Endothelial cell of umbilical vein (primary cell): Measurements from ENCODE around the gene MINDY3. TPM values are rescaled to one million over a fixed set of nuclear protein-coding genes. Genes with fewer than 3 reads are reported as not detected.

ENCODE experiments used
- BruUV-seq: library from RNA; stranded (reverse); fragments of 400-500 nt; replicated peaks from 2 replicates; lab custom pipeline; 2021; lab: Mats Ljungman, UMichigan
- CTCF ChIA-PET: fragments of 300-600, 350-600 bp; sonication (Branson Sonifier 250); formaldehyde crosslinking; loops from one replicate; lab custom pipeline; 2021; ENCODE audit warnings: antibody characterized with exemption, inconsistent platforms; lab: Charles Lee
- POLR2A ChIA-PET: fragments of 300-600, 350-600 bp; sonication (Branson Sonifier 250); formaldehyde crosslinking; loops from one replicate; lab custom pipeline; 2021; ENCODE audit warnings: antibody characterized with exemption, inconsistent platforms; lab: Charles Lee
- DNase-seq: peaks from one replicate; pipeline ENCODE4 v3.0.0-alpha.2; 2011; ENCODE audit warnings: low read depth, low spot score
- FAIRE-seq: peaks from 2 replicates; lab custom pipeline; 2011; peaks lifted over from hg19 to GRCh38; lab: Jason Lieb, UNC
- H2AFZ ChIP-seq: 2 replicates; pipeline ENCODE4 v1.6.0; 2012; ENCODE audit warnings: low read depth, low read length, control low read depth, inconsistent platforms
- H3K27ac ChIP-seq: 2 replicates; pipeline ENCODE4 v1.5.1; 2011; ENCODE audit warnings: low read depth, mild to moderate bottlenecking, control low read depth, low read length, moderate library complexity; ENCODE audit not compliant: insufficient read depth
- H3K27me3 ChIP-seq, 2 experiments: 2 replicates each; pipeline versions ENCODE4 v1.6.0 to v1.6.1; 2011; ENCODE audit warnings: low read length in 2 of 2, mixed read lengths in 1 of 2; ENCODE audit not compliant: control insufficient read depth in 2 of 2, insufficient read depth in 2 of 2
- H3K36me3 ChIP-seq, 2 experiments: 2 replicates in 1 of 2; 3 replicates in 1 of 2; pipeline ENCODE4 v1.5.1; 2011; ENCODE audit warnings: low read length in 2 of 2, mild to moderate bottlenecking in 1 of 2, moderate library complexity in 1 of 2; ENCODE audit not compliant: control insufficient read depth in 2 of 2, insufficient read depth in 2 of 2; ENCODE audit errors: extremely low read depth in 1 of 2
- H3K4me1 ChIP-seq: 3 replicates; pipeline ENCODE4 v1.5.1; 2011; ENCODE audit warnings: mild to moderate bottlenecking, low read length; ENCODE audit not compliant: control insufficient read depth, insufficient read depth; ENCODE audit errors: extremely low read depth
- H3K4me2 ChIP-seq: 2 replicates; pipeline ENCODE4 v1.6.1; 2011; ENCODE audit warnings: low read length, control low read depth, mixed read lengths; ENCODE audit not compliant: insufficient read depth
- H3K4me3 ChIP-seq, 3 experiments: fragments of 200-600 bp in 1 of 3; sonication (generic), shearing (Covaris generic) in 1 of 3; replicated peaks in 1 of 3; 2 replicates each; pipeline ENCODE4 v1.5.1; 2011 to 2016; ENCODE audit warnings: control low read depth in 3 of 3, low read length in 3 of 3, mild to moderate bottlenecking in 2 of 3, inconsistent platforms in 1 of 3, low read depth in 1 of 3, moderate library complexity in 1 of 3; ENCODE audit not compliant: insufficient read depth in 1 of 3
- H3K79me2 ChIP-seq: 2 replicates; pipeline ENCODE4 v1.6.0; 2012; ENCODE audit warnings: low read length, inconsistent platforms; ENCODE audit not compliant: control insufficient read depth, insufficient read depth
- H3K9ac ChIP-seq: replicated peaks from 2 replicates; pipeline ENCODE3; 2011; ENCODE audit warnings: low read length, control low read depth; ENCODE audit not compliant: insufficient read depth; ENCODE audit errors: extremely low read depth
- H3K9me1 ChIP-seq: replicated peaks from 3 replicates; pipeline ENCODE4 v1.6.0; 2011; ENCODE audit warnings: mild to moderate bottlenecking, low read length; ENCODE audit not compliant: control insufficient read depth, insufficient read depth; ENCODE audit errors: extremely low read depth
- H3K9me3 ChIP-seq: replicated peaks from 2 replicates; pipeline ENCODE4 v1.5.1; 2012; ENCODE audit warnings: low read length, inconsistent platforms; ENCODE audit not compliant: control insufficient read depth, insufficient read depth
- H4K20me1 ChIP-seq: replicated peaks from 2 replicates; pipeline ENCODE3; 2011; ENCODE audit warnings: mild to moderate bottlenecking, low read length; ENCODE audit not compliant: control insufficient read depth, insufficient read depth; ENCODE audit errors: extremely low read depth
- GATA2 ChIP-seq: IDR thresholded peaks from 2 replicates; pipeline ENCODE4 v1.7.0; 2011; ENCODE audit warnings: low read depth, mild to moderate bottlenecking, moderate library complexity, mixed read lengths, low read length; ENCODE audit not compliant: insufficient read length, insufficient read depth
- JUN ChIP-seq: IDR thresholded peaks from 2 replicates; pipeline ENCODE4 v1.6.1; 2011; ENCODE audit warnings: borderline replicate concordance, low read depth; ENCODE audit not compliant: insufficient read length, insufficient read depth
- MAX ChIP-seq: IDR thresholded peaks from 2 replicates; pipeline ENCODE4 v1.6.1; 2011; ENCODE audit not compliant: insufficient read depth, insufficient read length
- POLR2A ChIP-seq: IDR thresholded peaks from 2 replicates; pipeline ENCODE4 v1.6.1; 2012; ENCODE audit warnings: low read depth, mild to moderate bottlenecking, control low read depth, low read length
- POLR2AphosphoS5 ChIP-seq: IDR thresholded peaks from 2 replicates; pipeline ENCODE4 v1.6.1; 2012; ENCODE audit warnings: low read depth, mild to moderate bottlenecking, control low read depth, low read length, moderate library complexity; ENCODE audit not compliant: insufficient read depth
- dilution Hi-C: fragments of 300-500 bp; cut with MboI; formaldehyde crosslinking; loops from one replicate; pipeline ENCODE4 v1.15.0; 2019; ENCODE audit warnings: low sequenced_read_pairs; ENCODE audit not compliant: extremely low pct_ligation_motif_present
- intact Hi-C: fragments of 100-400 bp; cut with micrococcal nuclease; formaldehyde crosslinking; loops from one replicate; pipeline ENCODE4 v1.10.0; 2022
- polyA plus RNA-seq, 4 experiments: library from polyadenylated mRNA; depleted of rRNA in 3 of 4; stranded (reverse) in 3 of 4; unstranded in 1 of 4; fragments of >200 nt; gene quantifications; 2 replicates each; pipeline versions ENCODE4 v1.2.1 to v1.2.3, GENCODE V29; 2011 to 2012; ENCODE audit warnings: missing spikeins in 1 of 4
- total RNA-seq: library from RNA; stranded (reverse); gene quantifications from 2 replicates; pipeline ENCODE4 v1.2.3, GENCODE V29; 2021

The MINDY3 gene
- total and polyA plus RNA-seq, 2 donors (not counting 3 experiments of a cell fraction or from before 2014, with no cell fraction given), result 7.5 to 20.2 TPM

GRCh38 chr10:15804109-15804508 lies 56.2 kb downstream of the MINDY3 start:
- no peaks in the 10 kb centered on the region for H3K9me1 ChIP-seq
- CTCF ChIA-PET, result no interaction called here
- FAIRE-seq, result no peak
- no peaks in the 10 kb centered on the region for H3K27me3 ChIP-seq
- no peaks in the 10 kb centered on the region for H4K20me1 ChIP-seq
- no peaks in the 10 kb centered on the region for H3K79me2 ChIP-seq
- no peak overlapping the region for H3K27ac ChIP-seq
- no peak overlapping the region for H2AFZ ChIP-seq
- no peak for DNase-seq
- BruUV-seq, result no TSS peak
- no peak for TF ChIP-seq JUN
- TF ChIP-seq POLR2A, result no peak
- TF ChIP-seq POLR2AphosphoS5, result no peak
- no peak for TF ChIP-seq MAX
- H3K9me3 ChIP-seq, result no peaks in the 10 kb centered on the region
- H3K4me1 ChIP-seq, result no peaks in the 10 kb centered on the region
- peaks cover 0 to 2% of the 10 kb centered on the region in 2 experiments for H3K36me3 ChIP-seq
- H3K9ac ChIP-seq, result no peak overlapping the region
- no peak overlapping the region for H3K4me2 ChIP-seq
- intact Hi-C loops, result no loop called here
- dilution Hi-C loops, result no loop called here
- H3K4me3 ChIP-seq, result no peak overlapping the region
- POLR2A ChIA-PET, result no interaction called here

DNA sequence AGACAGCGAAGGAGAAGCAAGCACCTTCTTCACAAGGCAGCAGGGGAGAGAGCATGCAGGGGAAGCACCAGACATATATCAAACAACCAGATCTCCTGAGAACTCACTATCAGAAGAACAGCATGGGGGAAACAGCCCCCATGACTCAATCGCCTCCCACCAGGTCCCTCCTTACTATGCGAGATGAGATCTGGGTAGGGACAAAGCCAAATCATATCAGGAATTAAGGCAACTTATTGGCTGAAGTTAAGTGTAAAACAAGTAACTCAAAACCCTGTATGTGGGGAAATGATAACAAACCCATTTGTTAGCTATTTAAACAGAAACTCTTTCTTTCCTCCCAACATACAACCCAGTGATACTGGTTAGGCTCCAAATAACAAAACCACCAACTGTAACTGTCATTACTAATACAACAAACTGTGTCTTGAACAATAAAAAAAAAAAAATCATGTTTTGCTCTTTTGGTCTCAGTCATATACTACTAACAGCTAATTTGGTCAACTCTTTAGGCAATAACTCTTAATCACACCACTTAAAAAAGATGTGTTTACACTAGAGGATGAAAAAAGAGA lies 57.8 kb downstream of the MINDY3 start:
- Histone ChIP-seq H3K27ac (no peak overlapping the region), H2AFZ (no peak overlapping the region)
- POLR2A ChIA-PET, result no interaction called here

More for the DNA sequence above, 57.8 kb downstream of the MINDY3 start:
- FAIRE-seq (no peak), DNase-seq (no peak)
- dilution Hi-C loops (no loop called here), intact Hi-C loops (no loop called here)
- no peaks in the 10 kb centered on the region for H3K79me2 ChIP-seq
- no peaks in the 10 kb centered on the region for H3K9me3 ChIP-seq
- no TSS peak for BruUV-seq
- H4K20me1 ChIP-seq, result no peaks in the 10 kb centered on the region
- no peaks in the 10 kb centered on the region for H3K27me3 ChIP-seq
- H3K4me1 ChIP-seq, result no peaks in the 10 kb centered on the region
- H3K36me3 ChIP-seq, result peaks cover 0 to 2% of the 10 kb centered on the region in 2 experiments
- no peak overlapping the region for H3K4me3 ChIP-seq
- H3K9me1 ChIP-seq, result no peaks in the 10 kb centered on the region
- no peak overlapping the region for H3K9ac ChIP-seq
- no peak overlapping the region for H3K4me2 ChIP-seq
- no peak for TF ChIP-seq GATA2
- TF ChIP-seq JUN, result no peak
- CTCF ChIA-PET, result no interaction called here
